GM23338 (cell line): ENCODE data around the gene TMEM208. TPM values are rescaled to one million over a fixed set of nuclear protein-coding genes. Genes with fewer than 3 reads are reported as not detected.

Experiments
- ATAC-seq: fragments of 200-7000 bp; cut with Tn5 transposase; 3 replicates; pipeline ENCODE4 v1.9.1; 2020
- DNase-seq: peaks from one replicate; pipeline ENCODE4 v3.0.0-alpha.2; 2015; ENCODE audit warnings: low spot score
- H2AFZ ChIP-seq: fragments of 200-600 bp; sonication (generic); 2 replicates; pipeline ENCODE4 v1.8.0; 2016; ENCODE audit warnings: antibody characterized with exemption, mild to moderate bottlenecking, moderate library complexity
- H3F3A ChIP-seq: fragments of 200-600 bp; sonication (generic); replicated peaks from 2 replicates; pipeline ENCODE4 v1.8.0; 2017; ENCODE audit warnings: antibody characterized with exemption, mixed run types, low read depth
- H3K27ac ChIP-seq: fragments of 200-600 bp; sonication (generic); 2 replicates; pipeline ENCODE4 v1.6.1; 2016; ENCODE audit warnings: low read depth
- H3K27me3 ChIP-seq: fragments of 200-600 bp; sonication (generic); 2 replicates; pipeline ENCODE4 v1.8.0; 2016; ENCODE audit warnings: mild to moderate bottlenecking, mixed run types, moderate library complexity; ENCODE audit not compliant: insufficient read depth
- H3K36me3 ChIP-seq: fragments of 200-600 bp; sonication (generic); 2 replicates; pipeline ENCODE4 v1.8.0; 2016; ENCODE audit warnings: mild to moderate bottlenecking; ENCODE audit not compliant: insufficient read depth
- H3K4me1 ChIP-seq: fragments of 200-600 bp; sonication (generic); 2 replicates; pipeline ENCODE4 v1.8.0; 2016; ENCODE audit warnings: mild to moderate bottlenecking, moderate library complexity; ENCODE audit not compliant: insufficient read depth
- H3K4me2 ChIP-seq: fragments of 200-600 bp; sonication (generic); 2 replicates; pipeline ENCODE4 v1.7.1; 2017; ENCODE audit warnings: mixed run types
- H3K4me3 ChIP-seq: fragments of 200-600 bp; sonication (generic); 2 replicates; pipeline ENCODE4 v1.6.1; 2016; ENCODE audit warnings: mixed run types
- H3K79me2 ChIP-seq: fragments of 200-600 bp; sonication (generic); replicated peaks from 2 replicates; pipeline ENCODE4 v1.8.0; 2017; ENCODE audit warnings: mild to moderate bottlenecking; ENCODE audit not compliant: insufficient read depth
- H3K9me2 ChIP-seq: fragments of 200-600 bp; sonication (generic); 2 replicates; pipeline ENCODE4 v1.8.0; 2017; ENCODE audit not compliant: insufficient read depth
- H4K20me1 ChIP-seq: fragments of 200-600 bp; sonication (generic); replicated peaks from 2 replicates; pipeline ENCODE4 v1.8.0; 2017; ENCODE audit warnings: mild to moderate bottlenecking; ENCODE audit not compliant: insufficient read depth
- H3K27ac Mint-ChIP-seq: 2 replicates; pipeline ENCODE4 v1.8.0; 2020; ENCODE audit warnings: inconsistent platforms, mild to moderate bottlenecking, moderate library complexity, mixed read lengths
- H3K27me3 Mint-ChIP-seq: 3 replicates; pipeline ENCODE4 v1.8.0; 2022; ENCODE audit warnings: low read depth, mild to moderate bottlenecking, moderate library complexity, mixed read lengths, inconsistent platforms; ENCODE audit not compliant: insufficient read depth, poor library complexity
- H3K36me3 Mint-ChIP-seq: 3 replicates; pipeline ENCODE4 v1.8.0; 2021; ENCODE audit warnings: low read depth, mild to moderate bottlenecking, inconsistent platforms, moderate library complexity, mixed read lengths
- H3K4me1 Mint-ChIP-seq: 3 replicates; pipeline ENCODE4 v1.8.0; 2020; ENCODE audit warnings: mild to moderate bottlenecking, inconsistent platforms, mixed read lengths
- H3K4me3 Mint-ChIP-seq: 3 replicates; pipeline ENCODE4 v1.8.0; 2021; ENCODE audit warnings: moderate library complexity, mild to moderate bottlenecking, inconsistent platforms, mixed read lengths
- H3K9me3 Mint-ChIP-seq: 3 replicates; pipeline ENCODE4 v1.8.0; 2020; ENCODE audit warnings: moderate library complexity, mild to moderate bottlenecking, inconsistent platforms, mixed read lengths
- CREB1 ChIP-seq: fragments of 250-450 bp; sonication (Bioruptor Pico); IDR thresholded peaks from 2 replicates; pipeline ENCODE4 v1.5.0; 2020; ENCODE audit warnings: low read depth, mild to moderate bottlenecking, moderate library complexity
- CTCF ChIP-seq, 2 experiments: fragments of 200-600 bp in 1 of 2; sonication (generic) in 1 of 2; conservative IDR thresholded peaks; 2 replicates each; pipeline versions ENCODE4 v1.5.1 to v1.6.1; 2016 to 2017; ENCODE audit warnings: antibody characterized with exemption in 2 of 2, low read depth in 2 of 2, mild to moderate bottlenecking in 2 of 2, moderate library complexity in 1 of 2
- ETS1 ChIP-seq: IDR thresholded peaks from 2 replicates; pipeline ENCODE4 v1.6.1; 2016; ENCODE audit warnings: antibody characterized with exemption
- EZH2 ChIP-seq: fragments of 200-600 bp; sonication (generic); IDR thresholded peaks from one replicate; pipeline ENCODE4 v1.8.0; 2017; ENCODE audit warnings: antibody characterized with exemption, mild to moderate bottlenecking, low read depth; ENCODE audit not compliant: unreplicated experiment
- EZH2phosphoT487 ChIP-seq: fragments of 200-600 bp; sonication (generic); IDR thresholded peaks from one replicate; pipeline ENCODE4 v1.8.1; 2018; ENCODE audit warnings: antibody characterized with exemption; ENCODE audit not compliant: unreplicated experiment
- JUNB ChIP-seq: IDR thresholded peaks from one replicate; pipeline ENCODE4 v1.6.1; 2016; ENCODE audit warnings: antibody characterized with exemption; ENCODE audit not compliant: unreplicated experiment
- NANOG ChIP-seq: IDR thresholded peaks from 2 replicates; pipeline ENCODE4 v1.6.1; 2016; ENCODE audit warnings: antibody characterized with exemption, borderline replicate concordance
- POLR2AphosphoS5 ChIP-seq: IDR thresholded peaks from 2 replicates; pipeline ENCODE4 v1.6.1; 2016; ENCODE audit warnings: antibody characterized with exemption, low read depth
- REST ChIP-seq: IDR thresholded peaks from one replicate; pipeline ENCODE4 v1.6.1; 2018; ENCODE audit warnings: antibody characterized with exemption; ENCODE audit not compliant: unreplicated experiment
- STAT1 ChIP-seq: IDR thresholded peaks from one replicate; pipeline ENCODE4 v1.6.1; 2016; ENCODE audit warnings: antibody characterized with exemption; ENCODE audit not compliant: unreplicated experiment
- ZNF114 ChIP-seq: fragments of 250-450 bp; sonication (Bioruptor Pico); IDR thresholded peaks from 2 replicates; pipeline ENCODE4 v1.5.0; 2020; ENCODE audit warnings: mild to moderate bottlenecking, moderate library complexity
- ZNF331 ChIP-seq: fragments of 250-450 bp; sonication (Bioruptor Pico); IDR thresholded peaks from 2 replicates; pipeline ENCODE4 v1.5.0; 2020; ENCODE audit warnings: low read depth, mild to moderate bottlenecking, moderate library complexity
- ZNF462 ChIP-seq: fragments of 250-450 bp; sonication (Bioruptor Pico); IDR thresholded peaks from 2 replicates; pipeline ENCODE4 v1.5.0; 2020; ENCODE audit warnings: mild to moderate bottlenecking, moderate library complexity
- polyA plus RNA-seq: library from polyadenylated mRNA; unstranded; fragments of >200 nt; fragmentation: Nextera tagmentation; extraction: Ambion mirVana; gene quantifications from 2 replicates; pipeline ENCODE4 v1.2.1, GENCODE V29; 2016
- total RNA-seq: library from RNA; depleted of rRNA; stranded (reverse); fragments of >200 nt; shearing (Covaris generic); gene quantifications from 2 replicates; pipeline ENCODE4 v1.2.3, GENCODE V29; 2014

Gene TMEM208
- total and polyA plus RNA-seq, 2 experiments from 2014 or later = 23.2 to 82.3 TPM

GRCh38 chr16:67252609-67253497 is 25.9 kb downstream of the TMEM208 start:
- Mint-ChIP-seq H3K27me3 (peaks cover 18% of the 10 kb centered on the region), H3K4me1 (peaks cover 16% of the 10 kb centered on the region), H3K27ac (no peak overlapping the region), H3K9me3 (no peaks in the 10 kb centered on the region), H3K4me3 (no peak overlapping the region), H3K36me3 (peaks cover 4% of the 10 kb centered on the region; the same call in 2 of the 3 replicates)
- Histone ChIP-seq H3K4me1 (peaks cover 9% of the 10 kb centered on the region), H3K9me2 (no peaks in the 10 kb centered on the region), H3K36me3 (no peaks in the 10 kb centered on the region; the same call in 1 of the 2 replicates), H3K4me2 (no peak overlapping the region), H3K27ac (no peak overlapping the region), H4K20me1 (no peaks in the 10 kb centered on the region; the same call in none of the 2 replicates), H2AFZ (no peak overlapping the region), H3F3A (peaks cover 4% of the 10 kb centered on the region; the same call in 1 of the 2 replicates), H3K4me3 (no peak overlapping the region), H3K27me3 (peaks cover 32% of the 10 kb centered on the region), H3K79me2 (no peaks in the 10 kb centered on the region)
- DNase-seq (no peak), ATAC-seq (no peak)
- TF ChIP-seq ZNF114 (CRISPR knock-in tag) (no peak), ETS1 (no peak), EZH2phosphoT487 (no peak), REST (no peak), STAT1 (no peak), CREB1 (no peak), CTCF (conservative IDR thresholded peaks at IDR 0.05; ENCODE audit: low read depth in 2 of 2) (no peak), POLR2AphosphoS5 (no peak), ZNF462 (no peak), ZNF331 (CRISPR knock-in tag) (no peak), EZH2 (no peak), NANOG (no peak), JUNB (no peak)
